Measurements from ENCODE around the gene CCDC116.

DNA sequence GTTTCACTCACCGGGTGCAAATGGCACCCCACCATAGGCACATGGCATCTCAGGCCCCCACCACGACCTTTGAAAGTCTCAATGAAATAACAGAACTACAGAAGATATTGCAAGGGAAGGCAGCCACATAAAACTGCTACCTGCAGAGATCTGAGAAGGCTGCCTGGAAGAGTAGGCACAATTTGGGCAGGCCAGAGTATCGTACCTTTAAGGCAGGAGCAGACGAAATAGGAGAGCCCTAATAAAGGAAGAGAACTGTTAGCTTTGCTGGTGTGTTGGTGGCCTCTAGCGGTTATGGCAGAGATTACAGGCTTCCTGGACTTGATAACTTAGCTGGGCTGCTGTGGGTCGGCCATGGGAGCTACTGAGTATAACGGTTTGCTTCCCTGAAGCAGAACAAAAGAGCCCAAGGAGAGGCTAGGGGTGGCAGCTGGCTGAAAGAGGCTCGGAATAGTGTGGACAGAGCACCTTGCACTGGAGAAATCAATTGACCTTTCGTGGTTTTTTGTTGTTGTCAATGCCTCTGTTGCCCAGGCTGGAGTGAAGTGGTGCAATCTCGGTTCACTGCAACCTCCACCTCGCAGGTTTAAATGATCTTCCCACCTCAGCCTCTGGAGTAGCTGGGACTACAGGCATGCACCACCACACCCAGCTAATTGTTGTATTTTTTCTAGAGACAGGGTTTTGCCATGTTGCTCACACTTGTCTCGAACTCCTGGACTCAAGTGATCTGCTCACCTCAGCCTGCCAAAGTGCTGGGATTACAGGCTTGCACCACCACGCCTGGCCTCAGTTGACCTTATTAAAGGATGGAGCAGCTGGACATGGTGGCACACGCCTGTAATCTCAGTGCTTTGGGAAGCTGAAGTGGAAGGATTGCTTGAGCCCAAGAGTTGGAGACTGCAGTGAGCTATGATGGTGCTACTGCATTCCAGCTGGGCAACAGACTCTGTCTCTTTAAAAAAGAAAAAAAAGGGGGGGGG, 14.3 kb downstream of the CCDC116 start:
- TF ChIP-seq EZH2 (IDR thresholded peaks at IDR 0.05; ENCODE audit: insufficient read depth, poor library complexity, severe bottlenecking) (no peak), EZH2phosphoT487 (IDR thresholded peaks at IDR 0.05; ENCODE audit: insufficient read depth, low read depth) (no peak)
